GM12873 (cell line): Measurements from ENCODE around the gene TMEM131L.

Source experiments
- CTCF ChIP-seq: IDR thresholded peaks from 2 replicates; pipeline ENCODE4 v1.5.1; 2012; ENCODE audit warnings: low read depth, mild to moderate bottlenecking, moderate library complexity, low read length, control low read depth; ENCODE audit not compliant: insufficient read depth; ENCODE audit errors: missing control alignments

Gene TMEM131L

GRCh38 chr4:153438916-153439756, 27.0 kb upstream of the TMEM131L start:
- no peak for TF ChIP-seq CTCF

- no peak for TF ChIP-seq CTCF
Observed at GRCh38 chr4:153439831-153440230, 26.3 kb upstream of the TMEM131L start.

GRCh38 chr4:153440475-153440874, 25.7 kb upstream of the TMEM131L start:
- no peak for TF ChIP-seq CTCF

GRCh38 chr4:153447175-153447905, 18.8 kb upstream of the TMEM131L start:
- no peak for TF ChIP-seq CTCF

GRCh38 chr4:153448003-153448731, 18.0 kb upstream of the TMEM131L start:
- TF ChIP-seq CTCF = no peak

GRCh38 chr4:153449338-153449737, 16.8 kb upstream of the TMEM131L start:
- TF ChIP-seq CTCF = no peak

GRCh38 chr4:153450544-153450917, 15.6 kb upstream of the TMEM131L start:
- no peak for TF ChIP-seq CTCF
